SK-N-SH (cell line): ENCODE data around the gene ZHX3. TPM values are rescaled to one million over a fixed set of nuclear protein-coding genes. Genes with fewer than 3 reads are reported as not detected.

Experiments used
- CTCF ChIA-PET: fragments of 300-600, 350-600 bp; formaldehyde crosslinking; extraction: SDS; loops from one replicate; lab custom pipeline; 2021; lab: Yijun Ruan, JAX
- POLR2A ChIA-PET: fragments of 350-600 bp; sonication (Branson Sonifier 250); formaldehyde crosslinking; extraction: SDS; loops from one replicate; lab custom pipeline; 2020; ENCODE audit warnings: antibody characterized with exemption, inconsistent platforms; lab: Yijun Ruan, JAX
- DNase-seq: peaks from one replicate; pipeline ENCODE4 v3.0.0; 2012
- H2AFZ ChIP-seq: fragments of 200-600 bp; sonication (generic); 2 replicates; pipeline ENCODE4 v1.8.1; 2016; ENCODE audit warnings: antibody characterized with exemption, mild to moderate bottlenecking, low read depth
- H3F3A ChIP-seq: fragments of 200-600 bp; sonication (generic); replicated peaks from 2 replicates; pipeline ENCODE3; 2016; ENCODE audit warnings: antibody characterized with exemption, mild to moderate bottlenecking; ENCODE audit not compliant: insufficient read depth
- H3K27ac ChIP-seq, 2 experiments: fragments of 200-500 bp in 1 of 2; fragments of 200-600 bp in 1 of 2; sonication (Bioruptor generic) in 1 of 2; sonication (generic), shearing (Covaris generic) in 1 of 2; 2 replicates each; pipeline versions ENCODE4 v1.5.1 to v1.6.1; 2014 to 2016; ENCODE audit warnings: low read depth in 2 of 2, inconsistent platforms in 1 of 2, low read length in 1 of 2, mild to moderate bottlenecking in 1 of 2, mixed read lengths in 1 of 2
- H3K27me3 ChIP-seq: fragments of 200-600 bp; sonication (generic), shearing (Covaris generic); 2 replicates; pipeline ENCODE4 v1.6.1; 2016; ENCODE audit warnings: mixed run types; ENCODE audit not compliant: insufficient read depth
- H3K36me3 ChIP-seq, 2 experiments: fragments of 200-500 bp in 1 of 2; fragments of 200-600 bp in 1 of 2; sonication (Bioruptor generic) in 1 of 2; sonication (generic) in 1 of 2; replicated peaks in 1 of 2; 2 replicates each; pipeline versions ENCODE3 to v1.5.1; 2014 to 2016; ENCODE audit warnings: low read length in 1 of 2, mild to moderate bottlenecking in 1 of 2; ENCODE audit not compliant: insufficient read depth in 2 of 2, control insufficient read depth in 1 of 2
- H3K4me1 ChIP-seq, 2 experiments: fragments of 200-500 bp in 1 of 2; fragments of 200-600 bp in 1 of 2; sonication (Bioruptor generic) in 1 of 2; sonication (generic), shearing (Covaris generic) in 1 of 2; 2 replicates each; pipeline versions ENCODE4 v1.5.1 to v1.6.1; 2014 to 2016; ENCODE audit warnings: low read depth in 1 of 2, low read length in 1 of 2, mixed run types in 1 of 2; ENCODE audit not compliant: insufficient read depth in 2 of 2, control insufficient read depth in 1 of 2
- H3K4me2 ChIP-seq: fragments of 200-600 bp; sonication (generic), shearing (Covaris generic); 2 replicates; pipeline ENCODE4 v1.6.1; 2017; ENCODE audit warnings: mixed run types
- H3K4me3 ChIP-seq, 2 experiments: fragments of 200-500 bp in 1 of 2; fragments of 200-600 bp in 1 of 2; sonication (Bioruptor generic) in 1 of 2; sonication (generic), shearing (Covaris generic) in 1 of 2; 2 replicates each; pipeline versions ENCODE4 v1.5.1 to v1.8.1; 2014 to 2016; ENCODE audit warnings: low read depth in 2 of 2, inconsistent platforms in 1 of 2, low read length in 1 of 2, mild to moderate bottlenecking in 1 of 2, mixed read lengths in 1 of 2, moderate library complexity in 1 of 2
- H3K79me2 ChIP-seq: fragments of 200-600 bp; sonication (generic); 2 replicates; pipeline ENCODE4 v1.8.1; 2017; ENCODE audit warnings: mild to moderate bottlenecking; ENCODE audit not compliant: insufficient read depth
- H3K9ac ChIP-seq: fragments of 200-600 bp; sonication (generic); 2 replicates; pipeline ENCODE4 v1.6.1; 2017; ENCODE audit warnings: mixed run types
- H3K9me2 ChIP-seq: fragments of 200-600 bp; sonication (generic); 2 replicates; pipeline ENCODE4 v1.6.1; 2017; ENCODE audit warnings: mixed run types
- H3K9me3 ChIP-seq: fragments of 200-600 bp; sonication (generic); 2 replicates; pipeline ENCODE4 v1.6.1; 2017; ENCODE audit warnings: mixed run types, mild to moderate bottlenecking, moderate library complexity
- H4K20me1 ChIP-seq: fragments of 200-600 bp; sonication (generic); 2 replicates; pipeline ENCODE4 v1.6.1; 2017; ENCODE audit warnings: mild to moderate bottlenecking, mixed run types; ENCODE audit not compliant: insufficient read depth
- CHD2 ChIP-seq: fragments of 150-350 bp; IDR thresholded peaks from 2 replicates; pipeline ENCODE4 v1.6.1; 2018; ENCODE audit warnings: low read length; ENCODE audit not compliant: partially characterized antibody
- EZH2phosphoT487 ChIP-seq: fragments of 200-600 bp; sonication (generic); IDR thresholded peaks from 2 replicates; pipeline ENCODE4 v1.6.1; 2017; ENCODE audit warnings: low read depth, mixed run types, mild to moderate bottlenecking, antibody characterized with exemption, moderate library complexity, borderline replicate concordance
- FOSL2 ChIP-seq: IDR thresholded peaks from 2 replicates; pipeline ENCODE4 v1.4.0; 2012; ENCODE audit warnings: low read depth, mild to moderate bottlenecking, moderate library complexity, borderline replicate concordance
- IRF3 ChIP-seq: fragments of 150-350 bp; IDR thresholded peaks from 2 replicates; pipeline ENCODE4 v1.6.1; 2016; ENCODE audit warnings: mild to moderate bottlenecking, low read depth, low read length
- JUND ChIP-seq: IDR thresholded peaks from 2 replicates; pipeline ENCODE4 v1.4.0; 2012
- PBX3 ChIP-seq: IDR thresholded peaks from 2 replicates; pipeline ENCODE4; 2012
- POLR2AphosphoS5 ChIP-seq: IDR thresholded peaks from 2 replicates; pipeline ENCODE4 v1.6.1; 2012; ENCODE audit warnings: low read depth, low read length
- RAD21 ChIP-seq: IDR thresholded peaks from 2 replicates; pipeline ENCODE4 v1.6.1; 2012; ENCODE audit warnings: mild to moderate bottlenecking, low read length
- RCOR1 ChIP-seq: fragments of 150-350 bp; IDR thresholded peaks from 2 replicates; pipeline ENCODE4 v1.6.1; 2017; ENCODE audit warnings: antibody characterized with exemption, low read length
- TCF12 ChIP-seq: IDR thresholded peaks from 2 replicates; pipeline ENCODE4 v1.4.0; 2012
- TEAD4 ChIP-seq: IDR thresholded peaks from 2 replicates; pipeline ENCODE4 v1.4.0; 2012; ENCODE audit warnings: mild to moderate bottlenecking, borderline replicate concordance; ENCODE audit not compliant: insufficient read depth
- USF1 ChIP-seq: IDR thresholded peaks from 2 replicates; pipeline ENCODE4 v1.4.0; 2012; ENCODE audit warnings: low read depth, borderline replicate concordance
- ZBTB33 ChIP-seq: IDR thresholded peaks from 2 replicates; pipeline ENCODE4 v1.4.0; 2012; ENCODE audit warnings: low read depth, borderline replicate concordance
- WGBS: methylation state at CpG from one replicate; pipeline ENCODE4 v1.1.6; 2017; ENCODE audit warnings: low lambda C conversion rate; 5-methylcytosine and 5-hydroxymethylcytosine counted together
- polyA plus RNA-seq, 3 experiments: library from polyadenylated mRNA; depleted of rRNA; stranded (reverse); fragments of >200 nt; gene quantifications; 2 replicates each; pipeline ENCODE4 v1.2.3, GENCODE V29; 2012
- TF ChIP-seq, protein P1 (sequence below): IDR thresholded peaks from 2 replicates; pipeline ENCODE4 v1.6.1; 2012; ENCODE audit warnings: mild to moderate bottlenecking, low read depth, low read length, moderate library complexity
- TF ChIP-seq, protein P2 (sequence below): IDR thresholded peaks from 2 replicates; pipeline ENCODE4 v1.4.0; 2012; ENCODE audit warnings: low read depth

Gene ZHX3
- polyA plus RNA-seq, 1 of the 3 experiments (the other 2 are of a cell fraction), result 6.0 TPM

GRCh38 chr20:41177636-41178035 is 139.9 kb downstream of the ZHX3 start (continued):
- TF ChIP-seq USF1 (no peak), ZBTB33 (no peak), POLR2AphosphoS5 (peak; percentile 70), CHD2 (no peak), FOSL2 (peak; percentile 92), EZH2phosphoT487 (no peak), TCF12 (peak; percentile 64), IRF3 (no peak), RAD21 (no peak)
- TF ChIP-seq, protein P1, sequence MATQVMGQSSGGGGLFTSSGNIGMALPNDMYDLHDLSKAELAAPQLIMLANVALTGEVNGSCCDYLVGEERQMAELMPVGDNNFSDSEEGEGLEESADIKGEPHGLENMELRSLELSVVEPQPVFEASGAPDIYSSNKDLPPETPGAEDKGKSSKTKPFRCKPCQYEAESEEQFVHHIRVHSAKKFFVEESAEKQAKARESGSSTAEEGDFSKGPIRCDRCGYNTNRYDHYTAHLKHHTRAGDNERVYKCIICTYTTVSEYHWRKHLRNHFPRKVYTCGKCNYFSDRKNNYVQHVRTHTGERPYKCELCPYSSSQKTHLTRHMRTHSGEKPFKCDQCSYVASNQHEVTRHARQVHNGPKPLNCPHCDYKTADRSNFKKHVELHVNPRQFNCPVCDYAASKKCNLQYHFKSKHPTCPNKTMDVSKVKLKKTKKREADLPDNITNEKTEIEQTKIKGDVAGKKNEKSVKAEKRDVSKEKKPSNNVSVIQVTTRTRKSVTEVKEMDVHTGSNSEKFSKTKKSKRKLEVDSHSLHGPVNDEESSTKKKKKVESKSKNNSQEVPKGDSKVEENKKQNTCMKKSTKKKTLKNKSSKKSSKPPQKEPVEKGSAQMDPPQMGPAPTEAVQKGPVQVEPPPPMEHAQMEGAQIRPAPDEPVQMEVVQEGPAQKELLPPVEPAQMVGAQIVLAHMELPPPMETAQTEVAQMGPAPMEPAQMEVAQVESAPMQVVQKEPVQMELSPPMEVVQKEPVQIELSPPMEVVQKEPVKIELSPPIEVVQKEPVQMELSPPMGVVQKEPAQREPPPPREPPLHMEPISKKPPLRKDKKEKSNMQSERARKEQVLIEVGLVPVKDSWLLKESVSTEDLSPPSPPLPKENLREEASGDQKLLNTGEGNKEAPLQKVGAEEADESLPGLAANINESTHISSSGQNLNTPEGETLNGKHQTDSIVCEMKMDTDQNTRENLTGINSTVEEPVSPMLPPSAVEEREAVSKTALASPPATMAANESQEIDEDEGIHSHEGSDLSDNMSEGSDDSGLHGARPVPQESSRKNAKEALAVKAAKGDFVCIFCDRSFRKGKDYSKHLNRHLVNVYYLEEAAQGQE, result peak; percentile 52; the same call in 1 of the 2 replicates
- TF ChIP-seq, all 33 proteins: peak for 9

GRCh38 chr20:41176711-41177552 is 140.6 kb downstream of the ZHX3 start:
- Histone ChIP-seq H3K4me2 (0 out of 2 replicates have a peak overlapping the region, but pooled peaks have one; percentile 32), H3K36me3 (peaks cover 28 to 56% of the 10 kb centered on the region in 2 experiments), H3K27ac (peak overlapping the region; percentile 55 to 89), H3K9me2 (no peaks in the 10 kb centered on the region), H4K20me1 (peaks cover 5% of the 10 kb centered on the region; the same call in 1 of the 2 replicates), H3K9me3 (no peaks in the 10 kb centered on the region), H2AFZ (no peak overlapping the region), H3K27me3 (no peaks in the 10 kb centered on the region), H3K79me2 (0 out of 2 replicates have a peak, but pooled peaks cover 12% of the 10 kb centered on the region), H3K9ac (peak overlapping the region; percentile 12; the same call in 1 of the 2 replicates)
- 94% methylated on average over 8 of the region's 8 CpGs for WGBS
- DNase-seq, result no peak
- CTCF ChIA-PET, result interaction anchor here (1.9 to 2.7 kb wide), 2 partner anchors 163 to 209 kb away, joined by 4 to 16 read pairs; partner anchors contain the start of gene LPIN3
- no peak for TF ChIP-seq PBX3
- no peak for TF ChIP-seq JUND
- TF ChIP-seq RCOR1, result no peak
- no peak for TF ChIP-seq EZH2phosphoT487
- TF ChIP-seq CHD2, result no peak
- no peak for TF ChIP-seq TEAD4
- TF ChIP-seq, protein P2, sequence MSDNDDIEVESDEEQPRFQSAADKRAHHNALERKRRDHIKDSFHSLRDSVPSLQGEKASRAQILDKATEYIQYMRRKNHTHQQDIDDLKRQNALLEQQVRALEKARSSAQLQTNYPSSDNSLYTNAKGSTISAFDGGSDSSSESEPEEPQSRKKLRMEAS, result no peak
- TF ChIP-seq, all 33 proteins: peak for 0
- Histone ChIP-seq H3K4me3 (no peak overlapping the region), H3F3A (peaks cover 12% of the 10 kb centered on the region), H3K4me1 (peaks cover 8 to 21% of the 10 kb centered on the region in 2 experiments)
- POLR2A ChIA-PET, result no interaction called here
